KMS-11 (cell line): ENCODE measurements around the gene GPR142.

Source experiments
- H2AFZ ChIP-seq: fragments of 200-600 bp; sonication (generic); 2 replicates; pipeline ENCODE4 v1.6.1; 2016; ENCODE audit warnings: antibody characterized with exemption, mixed run types, low read depth
- H3K27ac ChIP-seq: fragments of 200-600 bp; sonication (generic); 2 replicates; pipeline ENCODE4 v1.6.1; 2016; ENCODE audit warnings: mild to moderate bottlenecking, mixed run types
- H3K27me3 ChIP-seq: fragments of 200-600 bp; sonication (generic); 2 replicates; pipeline ENCODE4 v1.6.1; 2017; ENCODE audit warnings: mild to moderate bottlenecking, low read depth, mixed run types, moderate library complexity; ENCODE audit not compliant: insufficient read depth
- H3K36me3 ChIP-seq: fragments of 200-600 bp; sonication (generic); 2 replicates; pipeline ENCODE4 v1.6.1; 2017; ENCODE audit warnings: mild to moderate bottlenecking, mixed run types; ENCODE audit not compliant: insufficient read depth
- H3K4me1 ChIP-seq: fragments of 200-600 bp; sonication (generic); 2 replicates; pipeline ENCODE4 v1.6.1; 2016; ENCODE audit warnings: mild to moderate bottlenecking, low read depth, mixed run types; ENCODE audit not compliant: poor library complexity, severe bottlenecking
- H3K4me2 ChIP-seq: fragments of 200-600 bp; sonication (generic); 2 replicates; pipeline ENCODE4 v1.7.0; 2016; ENCODE audit warnings: mild to moderate bottlenecking, mixed run types
- H3K4me3 ChIP-seq: fragments of 200-600 bp; sonication (generic); IDR thresholded peaks from 2 replicates; pipeline ENCODE4 v1.6.1; 2017; ENCODE audit warnings: low read depth, low read length, mixed read lengths; ENCODE audit not compliant: insufficient read depth
- H3K79me2 ChIP-seq: fragments of 200-600 bp; sonication (generic); 2 replicates; pipeline ENCODE4 v1.6.1; 2016; ENCODE audit warnings: low read depth, mixed run types; ENCODE audit not compliant: insufficient read depth
- H3K9ac ChIP-seq: fragments of 200-600 bp; sonication (generic); 2 replicates; pipeline ENCODE4 v1.6.1; 2016; ENCODE audit warnings: mild to moderate bottlenecking, mixed run types
- H4K20me1 ChIP-seq: fragments of 200-600 bp; sonication (generic); 2 replicates; pipeline ENCODE4 v1.6.1; 2016; ENCODE audit warnings: mild to moderate bottlenecking, mixed run types; ENCODE audit not compliant: insufficient read depth
- TF ChIP-seq, protein P1 (sequence below): fragments of 200-600 bp; sonication (generic); conservative IDR thresholded peaks from 2 replicates; pipeline ENCODE4 v1.6.1; 2017; ENCODE audit warnings: low read depth, mild to moderate bottlenecking, antibody characterized with exemption, low read length, moderate library complexity, mixed read lengths

The GPR142 gene

GRCh38 chr17:74344658-74345057, 22.6 kb upstream of the GPR142 start:
- peaks cover 72% of the 10 kb centered on the region for H3K27me3 ChIP-seq
- H3K9ac ChIP-seq: no peak overlapping the region
- no peak overlapping the region for H3K27ac ChIP-seq
- H3K4me3 ChIP-seq: no peak overlapping the region
- no peaks in the 10 kb centered on the region for H3K36me3 ChIP-seq
- TF ChIP-seq, protein P1, sequence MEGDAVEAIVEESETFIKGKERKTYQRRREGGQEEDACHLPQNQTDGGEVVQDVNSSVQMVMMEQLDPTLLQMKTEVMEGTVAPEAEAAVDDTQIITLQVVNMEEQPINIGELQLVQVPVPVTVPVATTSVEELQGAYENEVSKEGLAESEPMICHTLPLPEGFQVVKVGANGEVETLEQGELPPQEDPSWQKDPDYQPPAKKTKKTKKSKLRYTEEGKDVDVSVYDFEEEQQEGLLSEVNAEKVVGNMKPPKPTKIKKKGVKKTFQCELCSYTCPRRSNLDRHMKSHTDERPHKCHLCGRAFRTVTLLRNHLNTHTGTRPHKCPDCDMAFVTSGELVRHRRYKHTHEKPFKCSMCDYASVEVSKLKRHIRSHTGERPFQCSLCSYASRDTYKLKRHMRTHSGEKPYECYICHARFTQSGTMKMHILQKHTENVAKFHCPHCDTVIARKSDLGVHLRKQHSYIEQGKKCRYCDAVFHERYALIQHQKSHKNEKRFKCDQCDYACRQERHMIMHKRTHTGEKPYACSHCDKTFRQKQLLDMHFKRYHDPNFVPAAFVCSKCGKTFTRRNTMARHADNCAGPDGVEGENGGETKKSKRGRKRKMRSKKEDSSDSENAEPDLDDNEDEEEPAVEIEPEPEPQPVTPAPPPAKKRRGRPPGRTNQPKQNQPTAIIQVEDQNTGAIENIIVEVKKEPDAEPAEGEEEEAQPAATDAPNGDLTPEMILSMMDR: no peak
- H4K20me1 ChIP-seq: no peaks in the 10 kb centered on the region
- no peak overlapping the region for H2AFZ ChIP-seq
- no peaks in the 10 kb centered on the region for H3K79me2 ChIP-seq
- H3K4me1 ChIP-seq: no peaks in the 10 kb centered on the region
- no peak overlapping the region for H3K4me2 ChIP-seq

- H2AFZ ChIP-seq: no peak overlapping the region
- no peaks in the 10 kb centered on the region for H3K4me1 ChIP-seq
- no peak overlapping the region for H3K4me3 ChIP-seq
- H3K79me2 ChIP-seq: no peaks in the 10 kb centered on the region
- H3K4me2 ChIP-seq: no peak overlapping the region
- H3K27me3 ChIP-seq: peaks cover 75% of the 10 kb centered on the region
- no peaks in the 10 kb centered on the region for H3K36me3 ChIP-seq
- H3K9ac ChIP-seq: no peak overlapping the region
- H3K27ac ChIP-seq: no peak overlapping the region
- TF ChIP-seq, protein P1: no peak
- no peaks in the 10 kb centered on the region for H4K20me1 ChIP-seq
Measured at GRCh38 chr17:74345433-74346241, 21.7 kb upstream of the GPR142 start.

DNA sequence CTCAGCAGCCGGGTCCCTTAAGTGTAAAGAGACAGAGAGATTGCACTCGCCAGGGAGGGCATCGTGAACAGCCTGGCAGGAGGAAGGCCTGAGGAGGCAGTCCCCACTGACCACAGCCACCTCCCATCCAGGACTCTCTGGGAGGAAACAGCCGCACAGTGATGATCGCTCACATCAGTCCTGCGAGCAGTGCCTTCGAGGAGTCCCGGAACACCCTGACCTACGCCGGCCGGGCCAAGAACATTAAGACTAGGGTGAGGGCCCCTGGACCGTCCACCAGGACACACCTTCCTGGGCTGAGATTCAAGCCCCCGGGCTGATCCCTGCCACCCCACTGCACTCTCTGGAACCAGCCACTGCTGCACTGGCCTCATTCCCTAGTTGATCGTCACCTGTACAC, 19.7 kb upstream of the GPR142 start:
- no peak overlapping the region for H3K27ac ChIP-seq
- no peaks in the 10 kb centered on the region for H3K36me3 ChIP-seq
- no peak overlapping the region for H3K4me3 ChIP-seq
- no peaks in the 10 kb centered on the region for H4K20me1 ChIP-seq
- H3K4me2 ChIP-seq: no peak overlapping the region
- H3K4me1 ChIP-seq: no peaks in the 10 kb centered on the region
- H3K79me2 ChIP-seq: no peaks in the 10 kb centered on the region
- H3K27me3 ChIP-seq: peaks cover 70% of the 10 kb centered on the region
- H3K9ac ChIP-seq: no peak overlapping the region
- no peak overlapping the region for H2AFZ ChIP-seq
- TF ChIP-seq, protein P1: no peak

DNA sequence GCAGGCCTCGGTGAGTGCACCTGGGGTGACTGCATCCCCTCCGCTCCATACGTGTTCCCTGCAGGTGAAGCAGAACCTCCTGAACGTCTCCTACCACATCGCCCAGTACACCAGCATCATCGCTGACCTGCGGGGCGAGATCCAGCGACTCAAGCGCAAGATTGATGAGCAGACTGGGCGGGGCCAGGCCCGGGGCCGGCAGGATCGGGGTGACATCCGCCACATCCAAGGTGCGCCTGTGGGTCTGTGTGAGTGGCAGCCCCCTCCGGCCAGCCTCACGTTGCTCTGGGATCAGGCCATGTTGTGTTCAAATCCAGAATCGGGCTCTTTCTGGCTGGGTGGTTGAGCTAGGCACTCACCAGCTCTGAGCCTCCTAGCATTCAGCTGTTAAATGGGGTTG, 18.2 kb upstream of the GPR142 start:
- H3K79me2 ChIP-seq: no peaks in the 10 kb centered on the region
- no peaks in the 10 kb centered on the region for H3K4me1 ChIP-seq
- H2AFZ ChIP-seq: no peak overlapping the region
- H4K20me1 ChIP-seq: no peaks in the 10 kb centered on the region
- H3K4me2 ChIP-seq: no peak overlapping the region
- H3K36me3 ChIP-seq: no peaks in the 10 kb centered on the region
- H3K9ac ChIP-seq: no peak overlapping the region
- H3K27ac ChIP-seq: no peak overlapping the region
- H3K27me3 ChIP-seq: peaks cover 74% of the 10 kb centered on the region
- H3K4me3 ChIP-seq: no peak overlapping the region
- TF ChIP-seq, protein P1: no peak
